ENCODE results near the gene FBXW11.
"Not testable (repeated sequence)": the region's sequence is repeated elsewhere in the genome, so short reads cannot be mapped to it uniquely, and the experiment has no call there.

Gene FBXW11

GRCh38 chr5:172035049-172035448 is 28.6 kb upstream of the FBXW11 start:
- TF ChIP-seq CTCF (IDR thresholded peaks at IDR 0.05; ENCODE audit: insufficient read depth, low read length, poor library complexity, severe bottlenecking): no peak
- H3K27me3 ChIP-seq (replicated peaks; ENCODE audit: control insufficient read depth, insufficient read depth, low read length): no peaks in the 10 kb centered on the region
- H3K36me3 ChIP-seq (ENCODE audit: control insufficient read depth, insufficient read depth, low read length): no peaks in the 10 kb centered on the region
- DNase-seq (ENCODE audit: extremely low read depth, insufficient read length): no peak
- H3K4me3 ChIP-seq (replicated peaks; ENCODE audit: low read depth, low read length): no peak overlapping the region

GRCh38 chr5:172031894-172032461 is 25.5 kb upstream of the FBXW11 start:
- H3K4me3 ChIP-seq (replicated peaks; ENCODE audit: low read depth, low read length): no peak overlapping the region
- no peaks in the 10 kb centered on the region for H3K36me3 ChIP-seq (ENCODE audit: control insufficient read depth, insufficient read depth, low read length)
- H3K27me3 ChIP-seq (replicated peaks; ENCODE audit: control insufficient read depth, insufficient read depth, low read length): no peaks in the 10 kb centered on the region
- no peak for TF ChIP-seq CTCF (IDR thresholded peaks at IDR 0.05; ENCODE audit: insufficient read depth, low read length, poor library complexity, severe bottlenecking)
- no peak for DNase-seq (ENCODE audit: extremely low read depth, insufficient read length)

- no peaks in the 10 kb centered on the region for H3K27me3 ChIP-seq (replicated peaks; ENCODE audit: control insufficient read depth, insufficient read depth, low read length)
- no peak for DNase-seq (ENCODE audit: extremely low read depth, insufficient read length)
- no peaks in the 10 kb centered on the region for H3K36me3 ChIP-seq (ENCODE audit: control insufficient read depth, insufficient read depth, low read length)
- H3K4me3 ChIP-seq (replicated peaks; ENCODE audit: low read depth, low read length): no peak overlapping the region
- TF ChIP-seq CTCF (IDR thresholded peaks at IDR 0.05; ENCODE audit: insufficient read depth, low read length, poor library complexity, severe bottlenecking): no peak
Observed at GRCh38 chr5:172029876-172030275, 23.4 kb upstream of the FBXW11 start.

GRCh38 chr5:172028167-172028566 is 21.7 kb upstream of the FBXW11 start:
- no peak for DNase-seq (ENCODE audit: extremely low read depth, insufficient read length)
- Histone ChIP-seq H3K4me3 (replicated peaks; ENCODE audit: low read depth, low read length) (no peak overlapping the region), H3K36me3 (ENCODE audit: control insufficient read depth, insufficient read depth, low read length) (no peaks in the 10 kb centered on the region), H3K27me3 (replicated peaks; ENCODE audit: control insufficient read depth, insufficient read depth, low read length) (no peaks in the 10 kb centered on the region)
- TF ChIP-seq CTCF (IDR thresholded peaks at IDR 0.05; ENCODE audit: insufficient read depth, low read length, poor library complexity, severe bottlenecking): no peak

GRCh38 chr5:172020110-172020786 is 13.8 kb upstream of the FBXW11 start:
- not testable (repeated sequence) for H3K36me3 ChIP-seq (ENCODE audit: control insufficient read depth, insufficient read depth, low read length); H3K4me3 ChIP-seq (replicated peaks; ENCODE audit: low read depth, low read length); H3K27me3 ChIP-seq (replicated peaks; ENCODE audit: control insufficient read depth, insufficient read depth, low read length); DNase-seq (ENCODE audit: extremely low read depth, insufficient read length)

GRCh38 chr5:172015346-172015745 is 8.9 kb upstream of the FBXW11 start:
- DNase-seq (ENCODE audit: extremely low read depth, insufficient read length): no peak

More at GRCh38 chr5:172015346-172015745, 8.9 kb upstream of the FBXW11 start:
- Histone ChIP-seq H3K4me3 (replicated peaks; ENCODE audit: low read depth, low read length) (no peak overlapping the region), H3K27me3 (replicated peaks; ENCODE audit: control insufficient read depth, insufficient read depth, low read length) (no peaks in the 10 kb centered on the region), H3K36me3 (ENCODE audit: control insufficient read depth, insufficient read depth, low read length) (no peaks in the 10 kb centered on the region)
- TF ChIP-seq CTCF (IDR thresholded peaks at IDR 0.05; ENCODE audit: insufficient read depth, low read length, poor library complexity, severe bottlenecking): no peak

Measured in GM06990 (cell line).